GM06990 (cell line): ENCODE measurements around the gene TPH2.
A peak's percentile ranks its signal among the peaks of the same experiment; 100 is the strongest.

Source experiments
- DNase-seq: peaks from one replicate; pipeline ENCODE4 v3.0.0-alpha.2; 2011; ENCODE audit not compliant: insufficient read length; ENCODE audit errors: extremely low read depth
- H3K27me3 ChIP-seq: replicated peaks from 2 replicates; pipeline ENCODE4 v1.6.0; 2011; ENCODE audit warnings: low read length; ENCODE audit not compliant: control insufficient read depth, insufficient read depth
- H3K36me3 ChIP-seq: 2 replicates; pipeline ENCODE4 v1.5.1; 2011; ENCODE audit warnings: low read length; ENCODE audit not compliant: control insufficient read depth, insufficient read depth
- H3K4me3 ChIP-seq: replicated peaks from 2 replicates; pipeline ENCODE4 v1.5.1; 2011; ENCODE audit warnings: low read depth, mild to moderate bottlenecking, control low read depth, low read length
- CTCF ChIP-seq: IDR thresholded peaks from 2 replicates; pipeline ENCODE4 v1.5.1; 2011; ENCODE audit warnings: low read length, control low read depth, mild to moderate bottlenecking, inconsistent platforms; ENCODE audit not compliant: insufficient read depth, poor library complexity, severe bottlenecking

Gene TPH2

GRCh38 chr12:72006766-72007165 lies 68.1 kb downstream of the TPH2 start:
- no peaks in the 10 kb centered on the region for H3K27me3 ChIP-seq
- no peak for TF ChIP-seq CTCF

GRCh38 chr12:72010356-72010755 lies 71.7 kb downstream of the TPH2 start:
- no peak for DNase-seq
- Histone ChIP-seq H3K36me3 (no peaks in the 10 kb centered on the region), H3K27me3 (no peaks in the 10 kb centered on the region), H3K4me3 (no peak overlapping the region)
- TF ChIP-seq CTCF = no peak

More at GRCh38 chr12:72006766-72007165, 68.1 kb downstream of the TPH2 start:
- Histone ChIP-seq H3K4me3 (no peak overlapping the region), H3K36me3 (no peaks in the 10 kb centered on the region)
- DNase-seq = no peak

- no peak for DNase-seq
Observed at GRCh38 chr12:72011374-72011773, 72.7 kb downstream of the TPH2 start.

GRCh38 chr12:72012874-72013273 lies 74.2 kb downstream of the TPH2 start:
- no peak overlapping the region for H3K4me3 ChIP-seq
- no peak for TF ChIP-seq CTCF
- DNase-seq = no peak
- H3K36me3 ChIP-seq = no peaks in the 10 kb centered on the region
- H3K27me3 ChIP-seq = no peaks in the 10 kb centered on the region

More at GRCh38 chr12:72011374-72011773, 72.7 kb downstream of the TPH2 start:
- H3K4me3 ChIP-seq = no peak overlapping the region
- H3K27me3 ChIP-seq = no peaks in the 10 kb centered on the region
- no peak for TF ChIP-seq CTCF
- no peaks in the 10 kb centered on the region for H3K36me3 ChIP-seq

- H3K36me3 ChIP-seq = no peaks in the 10 kb centered on the region
- DNase-seq = no peak
- TF ChIP-seq CTCF = no peak
- H3K4me3 ChIP-seq = no peak overlapping the region
- H3K27me3 ChIP-seq = no peaks in the 10 kb centered on the region
Observed at GRCh38 chr12:72015895-72016294, 77.2 kb downstream of the TPH2 start.

GRCh38 chr12:72017054-72017651 lies 78.5 kb downstream of the TPH2 start:
- Histone ChIP-seq H3K4me3 (no peak overlapping the region), H3K36me3 (no peaks in the 10 kb centered on the region), H3K27me3 (no peaks in the 10 kb centered on the region)
- peak; percentile 71 for TF ChIP-seq CTCF
- DNase-seq = peak; percentile 28
